ENCODE data around the gene ATL1.

ATL1 gene

GRCh38 chr14:50678163-50678562, 118.2 kb downstream of the ATL1 start:
- ChIA-PET CTCF (interaction anchor here (1.6 to 2.1 kb wide), 4 partner anchors 12 to 100 kb away, joined by 3 to 12 read pairs (median 8); no protein-coding TSS in a partner anchor), POLR2A (no interaction called here)
- TF ChIP-seq CTCF (IDR thresholded peaks at IDR 0.05; ENCODE audit: control extremely low read depth, extremely low read depth, low read depth, missing control alignments), result no peak
- DNase-seq (ENCODE audit: extremely low spot score), result no peak

GRCh38 chr14:50679674-50680073, 119.7 kb downstream of the ATL1 start:
- DNase-seq (ENCODE audit: extremely low spot score), result no peak
- CTCF ChIA-PET, result no interaction called here
- no peak for TF ChIP-seq CTCF (IDR thresholded peaks at IDR 0.05; ENCODE audit: control extremely low read depth, extremely low read depth, low read depth, missing control alignments)
- POLR2A ChIA-PET, result no interaction called here

All from GM10248 (cell line).